Measurements from ENCODE around the gene PADI4. TPM values are rescaled to one million over a fixed set of nuclear protein-coding genes. Genes with fewer than 3 reads are reported as not detected.

PADI4 gene
- total and polyA plus RNA-seq, 2 of the 8 experiments (the other 6 are each of a cell fraction or from before 2014, with no cell fraction given) = 0.29 TPM; not detected in 1

DNA sequence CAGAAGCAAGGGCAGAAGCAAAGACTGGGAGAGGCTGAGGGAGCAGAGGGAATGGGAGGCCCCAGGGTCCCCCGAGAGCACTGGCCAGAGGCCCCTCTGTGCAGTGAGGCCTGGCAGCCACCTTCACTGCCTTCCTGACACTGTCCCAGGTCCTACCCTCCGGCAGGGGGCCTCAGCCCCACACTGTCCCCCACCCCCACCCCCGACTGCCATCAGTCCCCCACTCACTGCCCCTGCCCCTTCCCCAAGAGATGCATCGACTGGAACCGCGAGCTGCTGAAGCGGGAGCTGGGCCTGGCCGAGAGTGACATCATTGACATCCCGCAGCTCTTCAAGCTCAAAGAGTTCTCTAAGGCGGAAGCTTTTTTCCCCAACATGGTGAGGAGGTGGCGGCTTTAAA lies 51.0 kb downstream of the PADI4 start (continued):
- TF ChIP-seq, protein P1, sequence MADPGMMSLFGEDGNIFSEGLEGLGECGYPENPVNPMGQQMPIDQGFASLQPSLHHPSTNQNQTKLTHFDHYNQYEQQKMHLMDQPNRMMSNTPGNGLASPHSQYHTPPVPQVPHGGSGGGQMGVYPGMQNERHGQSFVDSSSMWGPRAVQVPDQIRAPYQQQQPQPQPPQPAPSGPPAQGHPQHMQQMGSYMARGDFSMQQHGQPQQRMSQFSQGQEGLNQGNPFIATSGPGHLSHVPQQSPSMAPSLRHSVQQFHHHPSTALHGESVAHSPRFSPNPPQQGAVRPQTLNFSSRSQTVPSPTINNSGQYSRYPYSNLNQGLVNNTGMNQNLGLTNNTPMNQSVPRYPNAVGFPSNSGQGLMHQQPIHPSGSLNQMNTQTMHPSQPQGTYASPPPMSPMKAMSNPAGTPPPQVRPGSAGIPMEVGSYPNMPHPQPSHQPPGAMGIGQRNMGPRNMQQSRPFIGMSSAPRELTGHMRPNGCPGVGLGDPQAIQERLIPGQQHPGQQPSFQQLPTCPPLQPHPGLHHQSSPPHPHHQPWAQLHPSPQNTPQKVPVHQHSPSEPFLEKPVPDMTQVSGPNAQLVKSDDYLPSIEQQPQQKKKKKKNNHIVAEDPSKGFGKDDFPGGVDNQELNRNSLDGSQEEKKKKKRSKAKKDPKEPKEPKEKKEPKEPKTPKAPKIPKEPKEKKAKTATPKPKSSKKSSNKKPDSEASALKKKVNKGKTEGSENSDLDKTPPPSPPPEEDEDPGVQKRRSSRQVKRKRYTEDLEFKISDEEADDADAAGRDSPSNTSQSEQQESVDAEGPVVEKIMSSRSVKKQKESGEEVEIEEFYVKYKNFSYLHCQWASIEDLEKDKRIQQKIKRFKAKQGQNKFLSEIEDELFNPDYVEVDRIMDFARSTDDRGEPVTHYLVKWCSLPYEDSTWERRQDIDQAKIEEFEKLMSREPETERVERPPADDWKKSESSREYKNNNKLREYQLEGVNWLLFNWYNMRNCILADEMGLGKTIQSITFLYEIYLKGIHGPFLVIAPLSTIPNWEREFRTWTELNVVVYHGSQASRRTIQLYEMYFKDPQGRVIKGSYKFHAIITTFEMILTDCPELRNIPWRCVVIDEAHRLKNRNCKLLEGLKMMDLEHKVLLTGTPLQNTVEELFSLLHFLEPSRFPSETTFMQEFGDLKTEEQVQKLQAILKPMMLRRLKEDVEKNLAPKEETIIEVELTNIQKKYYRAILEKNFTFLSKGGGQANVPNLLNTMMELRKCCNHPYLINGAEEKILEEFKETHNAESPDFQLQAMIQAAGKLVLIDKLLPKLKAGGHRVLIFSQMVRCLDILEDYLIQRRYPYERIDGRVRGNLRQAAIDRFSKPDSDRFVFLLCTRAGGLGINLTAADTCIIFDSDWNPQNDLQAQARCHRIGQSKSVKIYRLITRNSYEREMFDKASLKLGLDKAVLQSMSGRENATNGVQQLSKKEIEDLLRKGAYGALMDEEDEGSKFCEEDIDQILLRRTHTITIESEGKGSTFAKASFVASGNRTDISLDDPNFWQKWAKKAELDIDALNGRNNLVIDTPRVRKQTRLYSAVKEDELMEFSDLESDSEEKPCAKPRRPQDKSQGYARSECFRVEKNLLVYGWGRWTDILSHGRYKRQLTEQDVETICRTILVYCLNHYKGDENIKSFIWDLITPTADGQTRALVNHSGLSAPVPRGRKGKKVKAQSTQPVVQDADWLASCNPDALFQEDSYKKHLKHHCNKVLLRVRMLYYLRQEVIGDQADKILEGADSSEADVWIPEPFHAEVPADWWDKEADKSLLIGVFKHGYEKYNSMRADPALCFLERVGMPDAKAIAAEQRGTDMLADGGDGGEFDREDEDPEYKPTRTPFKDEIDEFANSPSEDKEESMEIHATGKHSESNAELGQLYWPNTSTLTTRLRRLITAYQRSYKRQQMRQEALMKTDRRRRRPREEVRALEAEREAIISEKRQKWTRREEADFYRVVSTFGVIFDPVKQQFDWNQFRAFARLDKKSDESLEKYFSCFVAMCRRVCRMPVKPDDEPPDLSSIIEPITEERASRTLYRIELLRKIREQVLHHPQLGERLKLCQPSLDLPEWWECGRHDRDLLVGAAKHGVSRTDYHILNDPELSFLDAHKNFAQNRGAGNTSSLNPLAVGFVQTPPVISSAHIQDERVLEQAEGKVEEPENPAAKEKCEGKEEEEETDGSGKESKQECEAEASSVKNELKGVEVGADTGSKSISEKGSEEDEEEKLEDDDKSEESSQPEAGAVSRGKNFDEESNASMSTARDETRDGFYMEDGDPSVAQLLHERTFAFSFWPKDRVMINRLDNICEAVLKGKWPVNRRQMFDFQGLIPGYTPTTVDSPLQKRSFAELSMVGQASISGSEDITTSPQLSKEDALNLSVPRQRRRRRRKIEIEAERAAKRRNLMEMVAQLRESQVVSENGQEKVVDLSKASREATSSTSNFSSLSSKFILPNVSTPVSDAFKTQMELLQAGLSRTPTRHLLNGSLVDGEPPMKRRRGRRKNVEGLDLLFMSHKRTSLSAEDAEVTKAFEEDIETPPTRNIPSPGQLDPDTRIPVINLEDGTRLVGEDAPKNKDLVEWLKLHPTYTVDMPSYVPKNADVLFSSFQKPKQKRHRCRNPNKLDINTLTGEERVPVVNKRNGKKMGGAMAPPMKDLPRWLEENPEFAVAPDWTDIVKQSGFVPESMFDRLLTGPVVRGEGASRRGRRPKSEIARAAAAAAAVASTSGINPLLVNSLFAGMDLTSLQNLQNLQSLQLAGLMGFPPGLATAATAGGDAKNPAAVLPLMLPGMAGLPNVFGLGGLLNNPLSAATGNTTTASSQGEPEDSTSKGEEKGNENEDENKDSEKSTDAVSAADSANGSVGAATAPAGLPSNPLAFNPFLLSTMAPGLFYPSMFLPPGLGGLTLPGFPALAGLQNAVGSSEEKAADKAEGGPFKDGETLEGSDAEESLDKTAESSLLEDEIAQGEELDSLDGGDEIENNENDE (IDR thresholded peaks at IDR 0.05; ENCODE audit: insufficient replicate concordance, low read length) = no peak
- TF ChIP-seq ATF3 (IDR thresholded peaks at IDR 0.05; ENCODE audit: insufficient read depth, low read depth, low read length) (no peak), ZNF274 (IDR thresholded peaks at IDR 0.05; ENCODE audit: borderline replicate concordance, extremely low read depth, low read length) (no peak), CTBP2 (IDR thresholded peaks at IDR 0.05; ENCODE audit: borderline replicate concordance, insufficient read depth, insufficient read length, low read length) (no peak), TEAD4 (IDR thresholded peaks at IDR 0.05; ENCODE audit: low read depth, low read length) (no peak), CEBPB (IDR thresholded peaks at IDR 0.05; ENCODE audit: low read depth, low read length) (no peak), SRF (IDR thresholded peaks at IDR 0.05; ENCODE audit: low read depth, low read length) (no peak), RNF2 (IDR thresholded peaks at IDR 0.05; ENCODE audit: borderline replicate concordance, low read depth, low read length, missing control alignments, poor library complexity, severe bottlenecking) (no peak), POLR2A (IDR thresholded peaks at IDR 0.05; ENCODE audit: control extremely low read depth in 1 of 2, low read depth in 2 of 2, low read length in 2 of 2) (no peak), POU5F1 (IDR thresholded peaks at IDR 0.05; ENCODE audit: low read depth, low read length) (no peak), RAD21 (IDR thresholded peaks at IDR 0.05 in 1 of 2, conservative IDR thresholded peaks at IDR 0.05 in 1 of 2; ENCODE audit: low read depth in 2 of 2, low read length in 2 of 2) (0 out of 4 replicates have a peak, but pooled peaks of 1 of the 2 experiments have one; percentile 2)

Measured in H1 (cell line).